Kidney epithelial cell (primary cell): Measurements from ENCODE around the gene NPLOC4. TPM values are rescaled to one million over a fixed set of nuclear protein-coding genes. Genes with fewer than 3 reads are reported as not detected.

Experiments
- DNase-seq: peaks from one replicate; pipeline ENCODE4 v3.0.0-alpha.2; 2010; ENCODE audit warnings: low read depth
- H3K27me3 ChIP-seq: 2 replicates; pipeline ENCODE4 v1.6.0; 2011; ENCODE audit warnings: low read length; ENCODE audit not compliant: control insufficient read depth, insufficient read depth
- H3K36me3 ChIP-seq: 2 replicates; pipeline ENCODE4 v1.5.1; 2011; ENCODE audit warnings: low read length; ENCODE audit not compliant: control insufficient read depth, insufficient read depth
- H3K4me3 ChIP-seq: 2 replicates; pipeline ENCODE4 v1.5.1; 2011; ENCODE audit warnings: low read depth, mild to moderate bottlenecking, control low read depth, low read length
- CTCF ChIP-seq: IDR thresholded peaks from 2 replicates; pipeline ENCODE4 v1.5.1; 2011; ENCODE audit warnings: mild to moderate bottlenecking, moderate library complexity, low read length, control low read depth, inconsistent platforms; ENCODE audit not compliant: insufficient read depth, poor library complexity, severe bottlenecking
- total RNA-seq: library from RNA; depleted of rRNA; stranded (reverse); fragments of >200 nt; gene quantifications from 2 replicates; pipeline ENCODE4 v1.2.3, GENCODE V29; 2015

The NPLOC4 gene
- total RNA-seq, 1 donor from 2014 or later: 61.4 TPM

- no peak for DNase-seq
- H3K36me3 ChIP-seq: peaks cover 6% of the 10 kb centered on the region
- TF ChIP-seq CTCF: no peak
Observed at GRCh38 chr17:81599719-81600486, 37.0 kb downstream of the NPLOC4 start.

GRCh38 chr17:81593105-81593871 is 43.6 kb downstream of the NPLOC4 start:
- no peak for DNase-seq
- Histone ChIP-seq H3K4me3 (no peak overlapping the region), H3K36me3 (peaks cover 1% of the 10 kb centered on the region), H3K27me3 (no peaks in the 10 kb centered on the region)
- TF ChIP-seq CTCF: no peak

More at GRCh38 chr17:81599719-81600486, 37.0 kb downstream of the NPLOC4 start:
- Histone ChIP-seq H3K4me3 (no peak overlapping the region), H3K27me3 (no peaks in the 10 kb centered on the region)

- TF ChIP-seq CTCF: no peak
- H3K36me3 ChIP-seq: peaks cover 1% of the 10 kb centered on the region
- no peak overlapping the region for H3K4me3 ChIP-seq
- no peaks in the 10 kb centered on the region for H3K27me3 ChIP-seq
- no peak for DNase-seq
Observed at GRCh38 chr17:81591971-81592370, 44.9 kb downstream of the NPLOC4 start.

- peaks cover 4% of the 10 kb centered on the region for H3K36me3 ChIP-seq
- no peak for DNase-seq
- no peak overlapping the region for H3K4me3 ChIP-seq
- TF ChIP-seq CTCF: no peak
- no peaks in the 10 kb centered on the region for H3K27me3 ChIP-seq
Observed at GRCh38 chr17:81590121-81590520, 46.8 kb downstream of the NPLOC4 start.

- Histone ChIP-seq H3K27me3 (no peaks in the 10 kb centered on the region), H3K4me3 (no peak overlapping the region), H3K36me3 (peaks cover 4% of the 10 kb centered on the region)
- DNase-seq: no peak
- no peak for TF ChIP-seq CTCF
Observed at GRCh38 chr17:81589612-81590011, 47.3 kb downstream of the NPLOC4 start.
